HCT116 (cell line): Measurements from ENCODE around the gene IGFBPL1. TPM values are rescaled to one million over a fixed set of nuclear protein-coding genes. Genes with fewer than 3 reads are reported as not detected.

Experiments
- ATAC-seq: fragments of 200-7000 bp; cut with Tn5 transposase; 2 replicates; pipeline ENCODE4 v1.9.1; 2020; ENCODE audit warnings: mild to moderate bottlenecking, moderate library complexity
- BruUV-seq: library from RNA; stranded (reverse); fragments of 400-500 nt; replicated peaks from 2 replicates; lab custom pipeline; 2021; lab: Mats Ljungman, UMichigan
- CTCF ChIA-PET: fragments of 300-600 bp; sonication (Branson Sonifier 250); formaldehyde crosslinking; loops from one replicate; lab custom pipeline; 2021; ENCODE audit warnings: antibody characterized with exemption; lab: Charles Lee
- POLR2A ChIA-PET: fragments of 300-600, 350-600 bp; sonication (Branson Sonifier 250); formaldehyde crosslinking; loops from one replicate; lab custom pipeline; 2021; ENCODE audit warnings: antibody characterized with exemption; lab: Charles Lee
- RAD21 ChIA-PET, 2 experiments: fragments of 300-600 bp; sonication (Branson Sonifier 250); formaldehyde crosslinking; loops; one replicate each; lab custom pipeline; 2023; ENCODE audit warnings: low total read pairs in 2 of 2; ENCODE audit not compliant: uncharacterized antibody in 2 of 2, unreplicated experiment in 2 of 2, low non-redundant PET in 1 of 2; lab: Charles Lee
- DNase-seq: peaks from one replicate; pipeline ENCODE4 v3.0.0-alpha.2; 2010; ENCODE audit warnings: low read depth, low spot score
- H2AFZ ChIP-seq: fragments of 200-600 bp; shearing (Covaris generic), sonication (generic); 2 replicates; pipeline ENCODE4 v1.6.1; 2017; ENCODE audit warnings: low read depth, mixed run types, mixed read lengths, antibody characterized with exemption, low read length; ENCODE audit not compliant: poor library complexity, severe bottlenecking
- H3K27ac ChIP-seq: 2 replicates; pipeline ENCODE4 v1.5.1; 2012; ENCODE audit warnings: low read depth, low read length
- H3K27me3 ChIP-seq: fragments of 200-600 bp; sonication (generic); 2 replicates; pipeline ENCODE4 v1.6.1; 2016; ENCODE audit warnings: mixed run types, low read length, mixed read lengths; ENCODE audit not compliant: insufficient read depth
- H3K36me3 ChIP-seq, 2 experiments: fragments of 200-500 bp in 1 of 2; fragments of 200-600 bp in 1 of 2; sonication (Bioruptor generic) in 1 of 2; sonication (generic) in 1 of 2; 2 replicates each; pipeline versions ENCODE4 v1.5.1 to v1.6.1; 2014 to 2016; ENCODE audit warnings: low read length in 2 of 2, inconsistent platforms in 1 of 2, mixed read lengths in 1 of 2, mixed run types in 1 of 2; ENCODE audit not compliant: insufficient read depth in 2 of 2, control insufficient read depth in 1 of 2
- H3K4me1 ChIP-seq, 2 experiments: fragments of 200-600 bp in 1 of 2; sonication (generic) in 1 of 2; 2 replicates each; pipeline versions ENCODE4 v1.5.1 to v1.6.1; 2012 to 2017; ENCODE audit warnings: low read length in 2 of 2, inconsistent platforms in 1 of 2, mild to moderate bottlenecking in 1 of 2, mixed read lengths in 1 of 2, mixed run types in 1 of 2, moderate library complexity in 1 of 2; ENCODE audit not compliant: insufficient read depth in 2 of 2, control insufficient read depth in 1 of 2
- H3K4me2 ChIP-seq: fragments of 200-600 bp; sonication (generic); 2 replicates; pipeline ENCODE4 v1.6.1; 2017; ENCODE audit warnings: mixed run types, low read length, mixed read lengths
- H3K4me3 ChIP-seq, 2 experiments: fragments of 200-600 bp in 1 of 2; sonication (generic) in 1 of 2; replicated peaks in 1 of 2; 2 replicates each; pipeline ENCODE4 v1.5.1; 2011 to 2016; ENCODE audit warnings: low read length in 2 of 2, control low read depth in 1 of 2, low read depth in 1 of 2, mild to moderate bottlenecking in 1 of 2, mixed read lengths in 1 of 2, mixed run types in 1 of 2
- H3K79me2 ChIP-seq: fragments of 200-600 bp; sonication (generic); 2 replicates; pipeline ENCODE4 v1.6.1; 2017; ENCODE audit warnings: mild to moderate bottlenecking, mixed run types, low read length, moderate library complexity, mixed read lengths; ENCODE audit not compliant: insufficient read depth
- H3K9ac ChIP-seq: fragments of 200-600 bp; sonication (generic); 2 replicates; pipeline ENCODE4 v1.6.1; 2016; ENCODE audit warnings: low read length, mixed read lengths
- H3K9me2 ChIP-seq: fragments of 200-600 bp; sonication (generic), shearing (Covaris generic); 2 replicates; pipeline ENCODE4 v1.6.1; 2017; ENCODE audit warnings: mixed run types, mild to moderate bottlenecking, moderate library complexity; ENCODE audit not compliant: insufficient read depth
- H3K9me3 ChIP-seq, 2 experiments: fragments of 200-500 bp in 1 of 2; fragments of 200-600 bp in 1 of 2; sonication (Bioruptor generic) in 1 of 2; sonication (generic) in 1 of 2; 2 replicates each; pipeline ENCODE4 v1.6.1; 2014 to 2017; ENCODE audit warnings: low read length in 2 of 2, mixed read lengths in 2 of 2, inconsistent platforms in 1 of 2, low read depth in 1 of 2, mild to moderate bottlenecking in 1 of 2, mixed run types in 1 of 2, moderate library complexity in 1 of 2; ENCODE audit not compliant: control insufficient read depth in 1 of 2, insufficient read depth in 1 of 2
- H4K20me1 ChIP-seq: fragments of 200-600 bp; sonication (generic), shearing (Covaris generic); 2 replicates; pipeline ENCODE4 v1.6.1; 2017; ENCODE audit warnings: mixed run types, mild to moderate bottlenecking, moderate library complexity; ENCODE audit not compliant: insufficient read depth
- CBX3 ChIP-seq: IDR thresholded peaks from 2 replicates; pipeline ENCODE4 v1.6.1; 2012; ENCODE audit warnings: low read depth
- POLR2AphosphoS5 ChIP-seq: IDR thresholded peaks from 2 replicates; pipeline ENCODE4 v1.6.1; 2011; ENCODE audit warnings: mild to moderate bottlenecking, low read depth, low read length, moderate library complexity
- RAD21 ChIP-seq: IDR thresholded peaks from 2 replicates; pipeline ENCODE4 v1.6.1; 2012; ENCODE audit warnings: low read depth, mild to moderate bottlenecking
- SIN3A ChIP-seq: IDR thresholded peaks from 2 replicates; pipeline ENCODE4 v1.6.1; 2012; ENCODE audit warnings: low read depth
- SRF ChIP-seq: IDR thresholded peaks from 2 replicates; pipeline ENCODE4 v1.6.1; 2012; ENCODE audit warnings: low read depth
- ZFX ChIP-seq: fragments of 450-650 bp; IDR thresholded peaks from 2 replicates; pipeline ENCODE4 v1.6.1; 2017
- intact Hi-C: fragments of 100-400 bp; cut with micrococcal nuclease; formaldehyde crosslinking; loops from 2 replicates; pipeline ENCODE4 v1.10.0; 2022
- total RNA-seq: library from RNA; stranded (reverse); gene quantifications from one replicate; pipeline ENCODE4 v1.2.1, GENCODE V29; 2021; ENCODE audit not compliant: unreplicated experiment
- TF ChIP-seq, protein P1 (sequence below), 3 experiments: fragments of 200-600 bp in 1 of 3; sonication (generic) in 1 of 3; IDR thresholded peaks in 2 of 3; conservative IDR thresholded peaks in 1 of 3; 2 replicates each; pipeline ENCODE4 v1.5.1; 2012 to 2017; ENCODE audit warnings: low read depth in 2 of 3, low read length in 2 of 3, antibody characterized with exemption in 1 of 3, borderline replicate concordance in 1 of 3, control low read depth in 1 of 3, mild to moderate bottlenecking in 1 of 3, mixed read lengths in 1 of 3, mixed run types in 1 of 3, moderate library complexity in 1 of 3; ENCODE audit not compliant: insufficient read depth in 1 of 3
- TF ChIP-seq, protein P2 (sequence below): IDR thresholded peaks from 2 replicates; pipeline ENCODE4 v1.6.1; 2012
- TF ChIP-seq, protein P3 (sequence below): IDR thresholded peaks from 2 replicates; pipeline ENCODE4 v1.6.1; 2012

Gene IGFBPL1
- total RNA-seq, 1 experiment from 2014 or later: not detected

DNA sequence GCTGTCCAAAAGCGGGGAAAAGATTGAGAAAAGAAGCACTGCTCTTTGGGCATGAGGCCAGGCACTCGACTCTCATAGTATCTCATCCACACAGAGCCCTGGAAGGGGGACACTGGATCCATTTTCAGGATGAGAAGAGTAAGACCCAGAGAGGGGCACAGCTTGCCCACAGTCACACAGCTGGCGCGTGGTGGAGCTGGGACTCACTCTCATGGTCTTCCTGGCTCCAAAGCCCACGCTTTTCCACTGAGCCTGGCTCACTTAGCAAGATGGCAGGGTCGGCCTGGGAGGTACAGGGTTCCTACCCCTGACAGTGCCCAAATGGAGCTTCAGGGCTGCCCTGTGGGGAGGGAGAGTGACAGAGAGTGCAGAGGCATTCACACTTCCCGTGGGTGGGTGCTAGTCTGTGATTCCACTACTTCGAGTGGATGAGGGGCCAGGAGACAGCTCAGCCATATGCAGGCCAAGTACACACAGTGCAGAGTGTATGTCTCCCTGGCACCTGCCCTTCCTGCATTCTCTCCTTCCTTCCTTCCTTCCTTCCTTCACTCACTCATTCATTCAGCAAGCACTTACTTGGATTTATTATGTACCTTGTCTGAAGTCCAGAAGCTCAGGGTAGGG is 18.3 kb upstream of the IGFBPL1 start (continued):
- TF ChIP-seq, protein P1, sequence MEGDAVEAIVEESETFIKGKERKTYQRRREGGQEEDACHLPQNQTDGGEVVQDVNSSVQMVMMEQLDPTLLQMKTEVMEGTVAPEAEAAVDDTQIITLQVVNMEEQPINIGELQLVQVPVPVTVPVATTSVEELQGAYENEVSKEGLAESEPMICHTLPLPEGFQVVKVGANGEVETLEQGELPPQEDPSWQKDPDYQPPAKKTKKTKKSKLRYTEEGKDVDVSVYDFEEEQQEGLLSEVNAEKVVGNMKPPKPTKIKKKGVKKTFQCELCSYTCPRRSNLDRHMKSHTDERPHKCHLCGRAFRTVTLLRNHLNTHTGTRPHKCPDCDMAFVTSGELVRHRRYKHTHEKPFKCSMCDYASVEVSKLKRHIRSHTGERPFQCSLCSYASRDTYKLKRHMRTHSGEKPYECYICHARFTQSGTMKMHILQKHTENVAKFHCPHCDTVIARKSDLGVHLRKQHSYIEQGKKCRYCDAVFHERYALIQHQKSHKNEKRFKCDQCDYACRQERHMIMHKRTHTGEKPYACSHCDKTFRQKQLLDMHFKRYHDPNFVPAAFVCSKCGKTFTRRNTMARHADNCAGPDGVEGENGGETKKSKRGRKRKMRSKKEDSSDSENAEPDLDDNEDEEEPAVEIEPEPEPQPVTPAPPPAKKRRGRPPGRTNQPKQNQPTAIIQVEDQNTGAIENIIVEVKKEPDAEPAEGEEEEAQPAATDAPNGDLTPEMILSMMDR (IDR thresholded peaks at IDR 0.05 in 2 of 3, conservative IDR thresholded peaks at IDR 0.05 in 1 of 3; ENCODE audit: borderline replicate concordance in 1 of 3, insufficient read depth in 1 of 3, low read depth in 2 of 3, low read length in 2 of 3): no peak
- TF ChIP-seq ZFX: no peak
- TF ChIP-seq, protein P2, sequence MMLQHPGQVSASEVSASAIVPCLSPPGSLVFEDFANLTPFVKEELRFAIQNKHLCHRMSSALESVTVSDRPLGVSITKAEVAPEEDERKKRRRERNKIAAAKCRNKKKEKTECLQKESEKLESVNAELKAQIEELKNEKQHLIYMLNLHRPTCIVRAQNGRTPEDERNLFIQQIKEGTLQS: no peak
- no peak for TF ChIP-seq RAD21

DNA sequence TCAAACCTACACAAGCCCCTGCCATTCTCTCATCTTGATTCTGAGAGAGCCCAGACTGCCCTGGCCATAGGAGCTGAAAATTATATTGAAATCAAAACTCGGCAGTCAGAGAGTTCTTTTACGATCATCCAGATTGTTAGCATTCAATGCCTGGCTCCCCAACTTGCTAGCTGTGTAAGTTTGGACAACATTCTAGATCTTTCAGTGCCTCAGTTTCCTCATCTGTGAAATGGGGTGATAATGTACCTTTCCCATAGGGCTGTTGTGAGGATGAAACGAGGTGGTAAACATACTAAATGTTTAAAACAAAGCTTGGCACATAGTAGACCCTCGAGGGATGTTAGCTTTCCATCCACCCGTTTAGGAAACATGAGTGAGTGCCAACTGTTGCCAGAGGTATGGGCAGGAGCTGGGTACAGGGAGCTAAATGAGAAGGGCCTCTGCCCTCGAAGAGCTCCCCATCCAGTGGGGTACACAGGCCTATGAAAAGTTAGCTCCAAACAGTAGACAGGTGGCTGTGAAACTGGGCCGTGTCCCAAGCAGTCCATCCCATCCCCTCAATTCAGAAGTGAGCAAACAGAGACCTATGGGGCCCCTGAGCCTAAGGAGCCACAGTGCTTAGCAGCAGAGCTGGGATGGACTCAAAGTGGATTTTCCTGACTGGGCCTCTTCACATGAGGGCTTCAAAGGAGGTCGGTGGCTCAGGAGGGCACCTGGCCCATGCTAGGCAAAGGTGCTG is 17.3 kb upstream of the IGFBPL1 start:
- H3K27me3 ChIP-seq: no peaks in the 10 kb centered on the region; the same call in 1 of the 2 replicates
- peaks cover 0 to 9% of the 10 kb centered on the region in 2 experiments; a peak in 1 of 4 replicates for H3K4me1 ChIP-seq
- no peaks in the 10 kb centered on the region for H3K79me2 ChIP-seq
- RAD21 ChIA-PET: no interaction called here
- no peak overlapping the region for H3K9ac ChIP-seq
- no peak for DNase-seq
- no peaks in the 10 kb centered on the region for H4K20me1 ChIP-seq
- H3K4me3 ChIP-seq: no peak overlapping the region
- intact Hi-C loops: no loop called here
- no peak for ATAC-seq
- TF ChIP-seq, protein P1 (IDR thresholded peaks at IDR 0.05 in 2 of 3, conservative IDR thresholded peaks at IDR 0.05 in 1 of 3; ENCODE audit: borderline replicate concordance in 1 of 3, insufficient read depth in 1 of 3, low read depth in 2 of 3, low read length in 2 of 3): no peak
- TF ChIP-seq CBX3 (no peak), SIN3A (no peak), POLR2AphosphoS5 (no peak), SRF (no peak)
- TF ChIP-seq, protein P3, sequence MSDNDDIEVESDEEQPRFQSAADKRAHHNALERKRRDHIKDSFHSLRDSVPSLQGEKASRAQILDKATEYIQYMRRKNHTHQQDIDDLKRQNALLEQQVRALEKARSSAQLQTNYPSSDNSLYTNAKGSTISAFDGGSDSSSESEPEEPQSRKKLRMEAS: no peak
- peaks cover 0 to 6% of the 10 kb centered on the region in 2 experiments; a peak in 1 of 4 replicates for H3K9me3 ChIP-seq
- POLR2A ChIA-PET: no interaction called here
- H2AFZ ChIP-seq: no peak overlapping the region
- no peaks in the 10 kb centered on the region for H3K36me3 ChIP-seq
- H3K4me2 ChIP-seq: no peak overlapping the region
- H3K9me2 ChIP-seq: no peaks in the 10 kb centered on the region
- no peak overlapping the region for H3K27ac ChIP-seq
- CTCF ChIA-PET: no interaction called here
- BruUV-seq: no TSS peak
